GM18511 (cell line): ENCODE measurements around the gene CNTNAP5.

ENCODE experiments used
- ATAC-seq: cut with Tn5 transposase; IDR thresholded peaks from one replicate; pipeline ENCODE4 v1.9.1; 2021; ENCODE audit warnings: mild to moderate bottlenecking, moderate library complexity; ENCODE audit not compliant: unreplicated experiment

Gene CNTNAP5

GRCh38 chr2:124589971-124590370 is 564.9 kb downstream of the CNTNAP5 start:
- no peak for ATAC-seq

- ATAC-seq: no peak
Measured at GRCh38 chr2:124602759-124603158, 577.7 kb downstream of the CNTNAP5 start.

- no peak for ATAC-seq
Measured at GRCh38 chr2:124604940-124605339, 579.9 kb downstream of the CNTNAP5 start.

GRCh38 chr2:124607679-124608078 is 582.6 kb downstream of the CNTNAP5 start:
- no peak for ATAC-seq

GRCh38 chr2:124609667-124610066 is 584.6 kb downstream of the CNTNAP5 start:
- ATAC-seq: no peak

GRCh38 chr2:124610141-124610540 is 585.1 kb downstream of the CNTNAP5 start:
- ATAC-seq: no peak

GRCh38 chr2:124610866-124611265 is 585.8 kb downstream of the CNTNAP5 start:
- no peak for ATAC-seq

GRCh38 chr2:124623560-124623959 is 598.5 kb downstream of the CNTNAP5 start:
- no peak for ATAC-seq

GRCh38 chr2:124625561-124625960 is 600.5 kb downstream of the CNTNAP5 start:
- ATAC-seq: no peak

- ATAC-seq: no peak
Measured at GRCh38 chr2:124626993-124627392, 601.9 kb downstream of the CNTNAP5 start.

GRCh38 chr2:124633812-124634211 is 608.7 kb downstream of the CNTNAP5 start:
- no peak for ATAC-seq

- no peak for ATAC-seq
Measured at GRCh38 chr2:124639524-124639923, 614.4 kb downstream of the CNTNAP5 start.

- ATAC-seq: no peak
Measured at GRCh38 chr2:124640221-124640750, 615.2 kb downstream of the CNTNAP5 start.

- ATAC-seq: no peak
Measured at GRCh38 chr2:124646166-124646815, 621.2 kb downstream of the CNTNAP5 start.

- ATAC-seq: no peak
Measured at GRCh38 chr2:124647245-124647644, 622.2 kb downstream of the CNTNAP5 start.

- ATAC-seq: no peak
Measured at GRCh38 chr2:124647663-124648062, 622.6 kb downstream of the CNTNAP5 start.

GRCh38 chr2:124649001-124649400 is 623.9 kb downstream of the CNTNAP5 start:
- no peak for ATAC-seq

GRCh38 chr2:124652099-124652498 is 627.0 kb downstream of the CNTNAP5 start:
- no peak for ATAC-seq

- no peak for ATAC-seq
Measured at GRCh38 chr2:124658373-124658772, 633.3 kb downstream of the CNTNAP5 start.

- no peak for ATAC-seq
Measured at GRCh38 chr2:124661558-124661957, 636.5 kb downstream of the CNTNAP5 start.

GRCh38 chr2:124662946-124663644 is 638.0 kb downstream of the CNTNAP5 start:
- ATAC-seq: no peak

GRCh38 chr2:124663645-124663997 is 638.5 kb downstream of the CNTNAP5 start:
- no peak for ATAC-seq
